Germinal center (tissue), 1 donor: ENCODE results near the gene MT3.
"Not testable (repeated sequence)": the region's sequence is repeated elsewhere in the genome, so short reads cannot be mapped to it uniquely, and the experiment has no call there.

Experiments used
- DNase-seq: peaks from one replicate; pipeline ENCODE4 v3.0.0; 2012; ENCODE audit warnings: mixed read lengths, low spot score

MT3 gene

GRCh38 chr16:56610017-56610608 is 20.8 kb downstream of the MT3 start:
- DNase-seq = peak; percentile 41

DNA sequence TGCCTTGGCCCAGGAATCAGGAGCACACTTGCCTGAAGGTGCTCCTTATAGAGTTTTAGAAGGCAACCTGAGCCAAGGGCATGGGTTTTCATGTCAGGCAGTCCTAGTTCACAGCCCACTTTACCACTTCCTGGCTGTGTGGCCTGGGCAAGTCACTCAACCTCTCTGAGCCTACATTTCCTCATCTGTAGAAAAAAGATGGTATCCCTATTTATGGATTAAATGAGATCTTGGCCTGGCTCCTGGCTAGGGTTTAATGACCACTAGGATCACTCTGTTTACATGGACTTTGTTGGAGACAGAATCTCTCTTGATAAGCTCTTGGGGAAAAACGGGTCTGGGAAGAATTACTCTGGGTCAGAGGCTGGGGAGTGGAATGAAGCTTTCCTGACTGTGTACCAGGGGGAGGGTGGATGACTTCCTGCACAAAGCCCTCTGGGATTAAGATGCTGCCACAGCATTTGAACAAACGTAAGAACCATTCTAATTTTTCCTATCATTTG is 21.3 kb downstream of the MT3 start:
- DNase-seq = no peak

GRCh38 chr16:56611281-56611833 is 22.0 kb downstream of the MT3 start:
- DNase-seq = no peak

GRCh38 chr16:56613706-56614105 is 24.4 kb downstream of the MT3 start:
- DNase-seq = no peak

DNA sequence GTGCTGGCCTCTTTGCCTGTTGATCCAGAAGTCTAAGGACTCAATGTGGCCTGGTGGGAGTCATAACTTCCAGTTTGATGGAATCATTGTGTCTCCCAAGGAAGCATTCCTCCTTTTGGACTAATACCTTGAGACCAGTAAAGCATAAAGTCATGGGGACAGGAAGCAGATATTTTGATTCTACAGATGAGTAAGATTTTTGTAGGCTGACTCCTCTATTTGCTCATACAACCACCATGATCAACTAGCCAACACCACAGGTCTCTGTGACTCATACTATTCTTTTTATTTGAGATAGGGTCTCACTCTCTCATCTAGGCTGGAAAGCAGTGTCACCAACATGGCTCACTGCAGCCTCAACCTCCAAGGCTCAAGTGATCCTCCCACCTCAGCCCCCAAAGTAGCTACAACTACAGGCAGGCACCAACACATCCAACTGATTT is 25.2 kb downstream of the MT3 start:
- DNase-seq = no peak

DNA sequence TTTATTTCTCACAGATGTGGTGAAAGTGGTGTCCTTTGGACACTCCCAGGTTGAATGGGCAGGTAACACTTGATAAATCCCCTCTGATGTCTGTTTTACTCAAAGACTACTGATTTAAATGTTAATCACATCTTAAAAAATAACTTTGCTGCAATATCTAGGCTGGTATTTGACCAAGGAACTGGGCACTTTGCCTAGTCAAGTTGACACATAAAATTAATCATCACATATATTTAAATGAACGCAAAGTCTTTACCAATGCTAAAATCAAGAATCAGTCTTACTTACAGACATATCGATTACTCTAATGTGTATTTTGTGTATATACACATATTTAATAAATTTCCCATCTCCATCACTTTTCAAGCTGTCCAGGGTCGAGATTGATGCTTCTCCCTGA is 26.0 kb downstream of the MT3 start:
- DNase-seq = no peak

DNA sequence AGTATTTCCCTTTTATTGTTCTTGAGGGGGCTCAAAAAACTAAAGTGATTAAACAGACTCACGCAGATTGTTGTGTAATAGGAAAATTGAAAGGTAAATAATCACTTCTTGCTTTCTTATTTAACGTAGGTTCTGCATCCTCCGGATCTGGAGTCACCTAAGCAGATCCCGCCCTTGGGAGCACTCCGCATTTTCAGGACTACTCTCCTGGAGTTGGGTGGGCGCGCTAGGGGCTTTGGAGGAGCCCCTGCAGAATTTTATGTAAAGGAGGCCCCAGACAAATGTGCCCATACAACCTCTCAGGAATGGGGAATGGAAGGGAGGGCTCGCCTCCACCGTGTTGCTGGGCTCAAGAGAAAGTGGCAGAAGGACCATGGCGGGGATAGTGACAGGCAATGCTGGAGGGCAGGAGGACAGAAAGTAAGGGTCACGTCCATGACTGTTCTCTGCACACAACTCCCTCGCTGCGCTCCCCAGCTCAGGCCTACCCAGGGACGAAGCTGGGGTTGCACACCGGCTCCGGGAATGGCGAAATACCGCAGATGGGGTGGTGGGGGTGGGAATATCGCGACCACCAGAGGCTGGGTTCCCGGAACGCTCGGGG is 27.4 kb downstream of the MT3 start:
- no peak for DNase-seq

DNA sequence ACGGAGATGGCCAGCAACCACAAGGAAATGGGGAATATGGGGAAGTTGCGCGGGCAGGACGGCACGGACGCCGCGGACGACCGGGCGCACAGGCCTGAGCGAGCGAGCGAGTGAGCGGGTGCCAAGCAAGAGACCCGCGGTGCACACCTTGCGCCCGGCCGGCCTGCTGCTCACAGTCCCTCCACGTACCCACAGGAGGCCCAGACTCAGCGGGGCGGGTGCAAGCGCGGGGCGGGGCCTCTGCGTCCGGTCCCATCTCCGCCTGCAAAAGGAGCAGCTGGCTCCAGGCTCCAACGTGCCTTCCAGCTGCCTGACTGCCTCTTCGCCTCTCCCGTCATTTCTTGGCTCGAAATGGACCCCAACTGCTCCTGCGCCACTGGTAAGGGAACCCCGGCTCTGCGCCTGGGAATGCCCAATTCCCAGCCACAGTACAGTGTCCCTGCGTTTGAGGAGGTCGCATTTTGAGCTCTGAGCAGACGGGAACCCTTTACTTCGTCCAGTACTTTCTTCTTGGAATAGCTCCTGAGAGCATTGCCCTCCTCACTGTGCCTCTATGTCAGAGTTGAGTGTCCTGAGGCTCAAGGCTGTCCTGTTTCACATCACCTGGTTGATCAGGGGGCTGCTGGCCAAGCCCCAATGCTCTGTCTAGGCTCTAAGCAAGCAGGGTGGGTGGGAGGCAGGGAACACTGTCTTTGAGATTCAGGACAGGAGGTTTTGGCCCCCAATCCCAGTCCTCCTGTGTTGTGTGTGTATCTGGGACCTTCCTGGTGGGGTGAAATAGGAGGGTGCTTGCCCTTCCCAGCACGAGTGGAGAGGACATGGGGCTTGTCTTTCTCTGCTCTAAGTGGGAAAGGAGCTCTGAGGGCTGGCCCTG is 28.1 kb downstream of the MT3 start:
- no peak for DNase-seq

DNA sequence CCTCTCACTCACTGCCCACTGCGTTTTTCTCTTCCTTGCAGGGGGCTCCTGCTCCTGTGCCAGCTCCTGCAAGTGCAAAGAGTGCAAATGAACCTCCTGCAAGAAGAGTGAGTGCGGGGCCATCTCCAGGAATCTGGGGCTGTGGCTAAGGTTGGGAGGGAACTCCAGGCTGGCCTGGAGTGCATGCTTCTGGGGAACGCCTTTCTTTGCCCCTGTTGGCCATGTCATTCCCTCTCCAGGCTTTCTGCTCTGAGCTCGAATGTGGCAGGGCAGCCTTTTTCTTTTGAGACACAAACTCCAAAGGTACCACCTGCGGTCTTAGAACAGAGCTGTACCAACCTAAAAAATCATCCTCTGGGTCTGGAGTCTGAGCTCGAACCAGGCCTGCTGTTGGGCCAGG is 28.8 kb downstream of the MT3 start:
- no peak for DNase-seq

GRCh38 chr16:56620339-56620897 is 31.1 kb downstream of the MT3 start:
- no peak for DNase-seq

- DNase-seq = not testable (repeated sequence)
Measured at GRCh38 chr16:56621665-56622445, 32.5 kb downstream of the MT3 start.

GRCh38 chr16:56623184-56623583 is 33.9 kb downstream of the MT3 start:
- DNase-seq = not testable (repeated sequence)

DNA sequence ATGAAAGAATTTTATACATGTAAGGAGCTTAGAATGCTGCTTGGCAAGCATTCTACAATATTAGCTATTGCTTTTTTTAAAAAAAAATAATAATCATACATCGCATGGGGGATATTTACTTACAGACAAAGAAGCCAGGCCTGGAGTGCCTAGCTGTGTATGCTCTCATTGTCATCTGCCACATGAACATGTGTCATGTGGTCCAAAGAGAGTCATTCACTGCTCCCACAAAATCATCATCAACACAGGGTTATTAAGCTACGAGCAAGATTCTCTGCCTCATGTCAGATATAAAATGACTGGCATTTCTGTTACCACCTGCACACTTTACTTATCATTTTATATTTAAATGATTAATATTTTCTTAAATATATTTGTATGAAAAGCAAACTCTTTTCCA is 34.3 kb downstream of the MT3 start:
- no peak for DNase-seq

GRCh38 chr16:56625140-56625942 is 36.0 kb downstream of the MT3 start, which contains the start of gene MT1E:
Gene MT1E, plus strand, starts transcription at chr16:56625781. Its CDS starts 71 bp downstream, at chr16:56625852.
- DNase-seq = no peak

DNA sequence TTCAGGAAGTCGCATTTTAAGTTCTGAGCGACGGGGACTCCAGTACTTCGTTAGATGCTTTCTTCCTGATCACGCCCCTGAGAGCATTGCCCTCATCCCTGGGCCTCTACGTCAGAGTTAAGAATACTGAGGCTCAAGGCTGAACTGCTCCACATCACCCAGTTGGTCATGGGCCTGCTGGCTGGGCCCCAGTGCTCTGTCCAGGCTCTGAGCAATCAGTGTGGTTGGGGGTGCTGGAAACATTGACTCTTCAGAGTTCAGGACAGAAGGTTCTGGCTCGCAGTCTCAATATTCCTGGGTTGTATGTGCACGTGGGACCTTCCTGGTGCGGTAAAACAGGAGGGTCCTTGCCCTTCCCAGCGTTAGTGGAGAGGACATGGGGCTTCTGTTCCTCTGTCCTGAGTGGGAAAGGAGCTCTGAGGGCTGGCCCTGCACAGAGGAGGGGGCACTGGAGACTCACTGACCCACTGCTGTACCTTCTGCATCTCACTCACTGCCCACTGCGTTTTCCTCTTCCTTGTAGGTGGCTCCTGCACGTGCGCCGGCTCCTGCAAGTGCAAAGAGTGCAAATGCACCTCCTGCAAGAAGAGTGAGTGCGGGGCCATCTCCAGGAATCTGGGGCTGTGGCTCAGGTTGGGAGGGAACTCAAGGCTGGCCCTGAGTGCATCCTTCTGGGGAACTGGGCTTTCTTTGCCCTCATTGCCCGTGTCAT is 36.8 kb downstream of the MT3 start:
- no peak for DNase-seq

- no peak for DNase-seq
Measured at GRCh38 chr16:56626685-56627084, 37.4 kb downstream of the MT3 start.

- no peak for DNase-seq
Measured at GRCh38 chr16:56628486-56629350, 39.4 kb downstream of the MT3 start.

DNA sequence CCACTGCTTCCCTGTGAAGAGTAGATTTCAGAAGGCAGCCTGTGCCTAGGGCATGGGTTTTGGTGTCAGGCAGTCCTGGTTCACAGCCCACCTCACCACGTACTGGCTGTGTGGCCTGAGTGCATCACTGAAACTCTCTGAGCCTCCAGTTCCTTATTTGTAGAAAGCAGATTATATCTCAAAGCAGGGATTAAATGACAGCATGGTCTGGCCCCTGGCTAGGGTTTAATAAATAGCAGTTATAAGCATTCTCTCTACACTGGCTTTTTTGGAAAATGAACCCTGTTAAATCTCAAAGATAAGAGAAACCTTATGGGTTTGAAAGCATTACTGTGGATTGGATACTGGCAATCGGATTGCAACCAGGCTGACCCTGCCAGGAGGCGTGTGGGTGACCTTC is 40.2 kb downstream of the MT3 start:
- DNase-seq = no peak

DNA sequence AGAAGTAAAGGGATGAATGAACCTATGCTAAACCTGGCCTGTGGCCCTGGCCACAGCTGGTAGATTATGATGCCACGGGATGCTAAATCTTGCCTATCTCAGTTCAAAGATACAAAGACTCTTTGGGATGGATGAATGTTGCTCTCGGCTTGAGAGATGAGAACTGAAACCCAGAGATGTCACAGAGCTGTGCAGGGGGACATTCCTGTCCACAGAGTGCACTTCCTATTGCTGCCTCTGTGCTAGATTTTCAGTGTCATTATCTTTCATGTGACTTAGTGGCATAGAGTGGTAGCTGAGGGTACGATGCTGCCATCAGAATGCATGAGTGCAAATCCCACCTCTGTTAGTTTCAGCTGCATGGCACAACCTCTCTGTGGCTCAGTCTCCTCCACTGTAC is 40.8 kb downstream of the MT3 start:
- peak; percentile 58 for DNase-seq
